ENCODE data around the gene CD2AP.

GRCh38 chr6:47581591-47581990 is 104.0 kb downstream of the CD2AP start:
- TF ChIP-seq CTCF (IDR thresholded peaks at IDR 0.05; ENCODE audit: low read length): no peak
- TF ChIP-seq EZH2 (optimal IDR thresholded peaks at IDR 0.05; ENCODE audit: low read depth, low read length): no peak
